DOHH2 (cell line): ENCODE results near the gene TRAP1.

ENCODE experiments used
- EZH2phosphoT487 ChIP-seq: fragments of 200-600 bp; sonication (generic); IDR thresholded peaks from 2 replicates; pipeline ENCODE4 v1.6.1; 2017; ENCODE audit warnings: borderline replicate concordance, mild to moderate bottlenecking, antibody characterized with exemption, low read length, moderate library complexity, mixed read lengths
- TF ChIP-seq, protein P1 (sequence below): fragments of 200-600 bp; sonication (generic); IDR thresholded peaks from one replicate; pipeline ENCODE4 v1.5.1; 2014; ENCODE audit warnings: antibody characterized with exemption, mild to moderate bottlenecking, low read depth, low read length; ENCODE audit not compliant: poor library complexity, severe bottlenecking

DNA sequence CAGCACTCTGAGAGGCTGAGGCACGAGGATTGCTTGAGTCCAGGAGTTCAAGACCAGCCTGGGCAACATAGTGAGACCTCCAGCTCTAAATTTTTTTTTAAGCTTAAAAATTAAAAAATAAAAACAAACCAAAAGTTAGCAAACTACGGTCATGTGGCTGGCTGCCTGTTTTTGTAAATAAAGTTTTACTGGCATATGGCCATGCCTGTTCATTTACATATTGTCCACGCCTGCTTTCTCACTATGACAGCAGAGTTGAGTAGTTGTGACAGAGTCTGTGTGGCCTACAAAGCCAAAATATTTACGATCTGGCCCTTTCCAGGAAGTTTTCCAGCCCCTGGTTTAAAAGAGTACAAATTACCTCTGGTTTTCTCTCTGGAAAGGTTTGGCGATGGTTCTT lies 109.3 kb downstream of the TRAP1 start:
- TF ChIP-seq EZH2phosphoT487: no peak
- TF ChIP-seq, protein P1, sequence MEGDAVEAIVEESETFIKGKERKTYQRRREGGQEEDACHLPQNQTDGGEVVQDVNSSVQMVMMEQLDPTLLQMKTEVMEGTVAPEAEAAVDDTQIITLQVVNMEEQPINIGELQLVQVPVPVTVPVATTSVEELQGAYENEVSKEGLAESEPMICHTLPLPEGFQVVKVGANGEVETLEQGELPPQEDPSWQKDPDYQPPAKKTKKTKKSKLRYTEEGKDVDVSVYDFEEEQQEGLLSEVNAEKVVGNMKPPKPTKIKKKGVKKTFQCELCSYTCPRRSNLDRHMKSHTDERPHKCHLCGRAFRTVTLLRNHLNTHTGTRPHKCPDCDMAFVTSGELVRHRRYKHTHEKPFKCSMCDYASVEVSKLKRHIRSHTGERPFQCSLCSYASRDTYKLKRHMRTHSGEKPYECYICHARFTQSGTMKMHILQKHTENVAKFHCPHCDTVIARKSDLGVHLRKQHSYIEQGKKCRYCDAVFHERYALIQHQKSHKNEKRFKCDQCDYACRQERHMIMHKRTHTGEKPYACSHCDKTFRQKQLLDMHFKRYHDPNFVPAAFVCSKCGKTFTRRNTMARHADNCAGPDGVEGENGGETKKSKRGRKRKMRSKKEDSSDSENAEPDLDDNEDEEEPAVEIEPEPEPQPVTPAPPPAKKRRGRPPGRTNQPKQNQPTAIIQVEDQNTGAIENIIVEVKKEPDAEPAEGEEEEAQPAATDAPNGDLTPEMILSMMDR: no peak
